ENCODE data around the gene CEL.

CEL gene

DNA sequence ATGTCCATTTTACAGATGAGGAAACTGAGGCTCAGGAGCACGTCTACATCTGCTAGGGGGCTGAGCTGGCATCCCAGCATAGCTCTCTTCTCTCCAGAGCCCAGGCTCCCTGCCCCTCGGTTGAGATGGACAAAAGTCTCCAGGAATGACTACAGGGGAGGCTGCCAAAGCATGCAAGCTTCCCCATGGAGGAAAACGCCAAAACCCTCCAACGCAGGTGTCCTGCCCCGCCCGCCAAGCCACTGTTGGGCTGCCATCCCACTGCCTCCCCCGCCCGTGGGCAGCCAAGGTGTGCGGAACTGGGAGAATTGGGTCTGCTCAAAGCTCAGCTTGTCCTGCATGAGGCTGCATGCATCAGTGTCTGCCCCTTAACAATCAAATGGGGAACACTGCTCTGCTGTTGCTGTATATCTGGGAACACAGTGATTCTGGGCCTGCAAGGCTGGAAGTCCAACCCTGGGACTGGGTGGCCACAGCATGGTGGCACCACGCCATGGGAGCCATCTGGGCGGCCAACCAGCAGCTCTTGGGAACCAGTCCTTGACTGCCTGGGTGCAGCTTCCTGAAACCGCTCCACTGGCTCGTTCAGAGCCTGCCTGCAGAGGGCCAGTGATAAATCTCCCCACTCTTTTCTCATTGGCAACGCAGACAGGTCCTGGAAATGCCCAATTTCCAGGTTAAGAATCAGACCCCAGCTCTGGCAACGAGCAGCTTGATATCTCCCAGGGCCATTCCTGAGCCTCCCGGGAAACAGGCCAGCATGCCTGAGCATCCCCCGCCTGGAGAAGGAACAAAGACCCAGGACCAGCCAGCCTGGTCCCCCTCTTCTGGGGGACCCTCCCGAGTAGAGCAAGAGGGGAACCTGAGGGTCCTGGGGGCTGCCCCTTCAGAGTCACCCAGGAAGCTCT is 55.7 kb downstream of the CEL start:
- DNase-seq (ENCODE audit: low read depth) = no peak

DNA sequence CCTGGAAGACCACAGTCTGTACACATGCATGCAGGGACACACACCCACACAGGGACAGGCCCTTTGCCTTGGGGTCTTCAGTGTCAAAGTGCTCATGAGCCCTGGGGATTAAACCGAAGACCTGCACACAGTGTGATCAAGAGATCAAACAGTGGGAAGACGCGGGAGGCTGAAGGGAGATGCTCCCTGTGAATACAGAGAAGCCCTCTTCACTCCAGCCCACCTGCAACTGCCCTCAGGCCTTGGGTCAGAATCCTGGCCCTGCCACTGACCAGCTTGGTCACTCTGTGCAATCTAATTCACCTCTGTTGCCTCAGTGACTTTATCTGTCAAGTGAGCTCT is 56.4 kb downstream of the CEL start:
- no peak for DNase-seq (ENCODE audit: low read depth)

DNA sequence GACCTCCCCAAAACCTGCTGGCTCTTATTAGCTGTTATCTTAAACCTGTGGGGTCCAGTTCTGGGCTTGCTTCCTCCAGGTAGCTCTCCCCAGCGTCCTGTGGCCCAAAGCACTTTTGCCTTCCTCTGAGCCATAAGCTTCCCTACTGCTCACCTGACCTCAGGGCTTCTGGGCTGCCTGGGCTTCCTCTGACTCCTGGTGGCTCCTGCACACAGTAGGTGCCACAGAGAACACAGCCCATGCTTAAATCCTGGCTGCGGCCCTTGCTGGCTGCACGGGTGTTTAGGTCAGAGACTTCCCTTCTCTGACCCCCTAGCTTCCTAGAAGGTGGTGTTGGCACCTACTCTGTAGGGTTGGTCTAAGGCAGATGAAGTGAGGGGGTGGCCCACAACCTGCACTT is 56.8 kb downstream of the CEL start:
- no peak for DNase-seq (ENCODE audit: low read depth)

DNA sequence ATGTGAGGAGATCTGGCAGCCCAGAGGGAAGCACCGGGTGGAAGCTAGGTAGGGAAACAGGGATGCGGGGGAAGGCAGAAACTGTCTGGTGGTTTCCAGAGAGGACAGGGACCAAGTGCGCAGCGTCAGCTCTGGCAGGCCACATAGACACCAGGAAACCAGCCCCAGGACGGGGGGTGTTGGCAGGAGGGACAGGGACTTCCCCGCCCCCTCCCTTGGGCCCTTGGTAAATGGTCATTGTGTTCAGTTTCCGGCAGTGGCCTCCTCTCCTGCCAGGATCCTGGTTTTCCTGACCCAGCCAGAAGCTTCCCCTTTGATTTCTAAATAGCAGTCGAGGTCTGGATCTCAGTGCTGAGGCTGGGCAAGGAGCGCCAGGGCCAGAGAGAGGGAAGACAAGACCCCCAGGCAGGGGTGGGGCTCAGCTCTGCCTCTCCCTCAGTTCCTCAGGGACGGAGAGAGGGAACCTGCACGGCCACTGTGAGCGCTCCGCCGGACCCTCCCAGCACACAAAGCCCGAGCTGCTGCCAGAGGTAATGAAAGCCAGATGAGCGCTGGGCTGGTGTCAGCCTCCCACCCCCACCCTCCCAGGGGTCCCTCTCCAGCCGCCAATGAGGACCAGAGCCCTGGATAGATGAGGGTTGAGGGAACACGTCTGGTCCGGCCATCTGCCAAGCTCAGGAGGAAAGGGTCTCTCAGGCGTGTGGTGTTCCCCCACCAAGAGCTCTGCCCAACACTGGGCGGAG is 57.5 kb downstream of the CEL start:
- no peak for DNase-seq (ENCODE audit: low read depth)

- DNase-seq (ENCODE audit: low read depth) = no peak
Measured at GRCh38 chr9:133119846-133120500, 58.2 kb downstream of the CEL start.

- DNase-seq (ENCODE audit: low read depth) = no peak
Measured at GRCh38 chr9:133120501-133121197, 58.9 kb downstream of the CEL start.

Data from activated T-cell treated with anti-CD3 and anti-CD28 coated beads for 24 hours (primary cell).